Transverse colon (tissue), 3 donors: ENCODE data around the gene SLC25A2.

Experiments
- EP300 ChIP-seq: sonication (generic); formaldehyde crosslinking; IDR thresholded peaks from one replicate; pipeline ENCODE4 v1.6.1; 2017; ENCODE audit warnings: antibody characterized with exemption, low read depth
- POLR2A ChIP-seq: fragments of 450-650 bp; IDR thresholded peaks from one replicate; pipeline ENCODE4 v1.6.1; 2016; ENCODE audit warnings: antibody characterized with exemption, mild to moderate bottlenecking, moderate library complexity
- TF ChIP-seq, protein P1 (sequence below), 5 experiments: fragments of 200-600 bp in 3 of 5; fragments of 450-650 bp in 2 of 5; sonication (generic) in 3 of 5; IDR thresholded peaks; 1 replicate in 2 of 5; 2 replicates in 3 of 5; pipeline ENCODE4 v1.5.1; 2016 to 2017; ENCODE audit warnings: antibody characterized with exemption in 5 of 5, inconsistent platforms in 3 of 5, mild to moderate bottlenecking in 2 of 5, moderate library complexity in 1 of 5

DNA sequence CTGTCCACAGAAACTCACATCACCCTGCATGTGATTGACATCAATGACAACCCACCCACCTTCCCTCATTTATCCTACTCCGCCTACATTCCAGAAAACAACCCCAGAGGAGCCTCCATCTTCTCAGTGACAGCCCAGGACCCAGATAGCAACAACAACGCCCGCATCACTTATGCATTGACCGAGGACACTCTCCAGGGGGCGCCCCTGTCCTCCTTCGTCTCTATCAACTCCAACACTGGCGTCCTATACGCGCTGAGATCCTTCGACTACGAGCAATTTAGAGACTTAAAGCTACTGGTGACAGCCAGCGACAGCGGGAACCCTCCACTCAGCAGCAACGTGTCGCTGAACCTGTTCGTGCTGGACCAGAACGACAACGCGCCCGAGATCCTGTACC is 41.5 kb upstream of the SLC25A2 start:
- TF ChIP-seq, protein P1, sequence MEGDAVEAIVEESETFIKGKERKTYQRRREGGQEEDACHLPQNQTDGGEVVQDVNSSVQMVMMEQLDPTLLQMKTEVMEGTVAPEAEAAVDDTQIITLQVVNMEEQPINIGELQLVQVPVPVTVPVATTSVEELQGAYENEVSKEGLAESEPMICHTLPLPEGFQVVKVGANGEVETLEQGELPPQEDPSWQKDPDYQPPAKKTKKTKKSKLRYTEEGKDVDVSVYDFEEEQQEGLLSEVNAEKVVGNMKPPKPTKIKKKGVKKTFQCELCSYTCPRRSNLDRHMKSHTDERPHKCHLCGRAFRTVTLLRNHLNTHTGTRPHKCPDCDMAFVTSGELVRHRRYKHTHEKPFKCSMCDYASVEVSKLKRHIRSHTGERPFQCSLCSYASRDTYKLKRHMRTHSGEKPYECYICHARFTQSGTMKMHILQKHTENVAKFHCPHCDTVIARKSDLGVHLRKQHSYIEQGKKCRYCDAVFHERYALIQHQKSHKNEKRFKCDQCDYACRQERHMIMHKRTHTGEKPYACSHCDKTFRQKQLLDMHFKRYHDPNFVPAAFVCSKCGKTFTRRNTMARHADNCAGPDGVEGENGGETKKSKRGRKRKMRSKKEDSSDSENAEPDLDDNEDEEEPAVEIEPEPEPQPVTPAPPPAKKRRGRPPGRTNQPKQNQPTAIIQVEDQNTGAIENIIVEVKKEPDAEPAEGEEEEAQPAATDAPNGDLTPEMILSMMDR (IDR thresholded peaks at IDR 0.05), result no peak
- TF ChIP-seq EP300 (no peak), POLR2A (no peak)
